OCI-LY7 (cell line): ENCODE measurements around the gene CDKN1B.

Source experiments
- EZH2phosphoT487 ChIP-seq: fragments of 200-600 bp; sonication (generic); IDR thresholded peaks from 2 replicates; pipeline ENCODE4 v1.6.1; 2018; ENCODE audit warnings: low read depth, borderline replicate concordance, mild to moderate bottlenecking, mixed run types, antibody characterized with exemption, low read length, moderate library complexity, mixed read lengths
- TF ChIP-seq, protein P1 (sequence below): fragments of 200-600 bp; sonication (generic); conservative IDR thresholded peaks from 2 replicates; pipeline ENCODE4 v1.5.1; 2014; ENCODE audit warnings: mild to moderate bottlenecking, antibody characterized with exemption, low read length, moderate library complexity, mixed read lengths

DNA sequence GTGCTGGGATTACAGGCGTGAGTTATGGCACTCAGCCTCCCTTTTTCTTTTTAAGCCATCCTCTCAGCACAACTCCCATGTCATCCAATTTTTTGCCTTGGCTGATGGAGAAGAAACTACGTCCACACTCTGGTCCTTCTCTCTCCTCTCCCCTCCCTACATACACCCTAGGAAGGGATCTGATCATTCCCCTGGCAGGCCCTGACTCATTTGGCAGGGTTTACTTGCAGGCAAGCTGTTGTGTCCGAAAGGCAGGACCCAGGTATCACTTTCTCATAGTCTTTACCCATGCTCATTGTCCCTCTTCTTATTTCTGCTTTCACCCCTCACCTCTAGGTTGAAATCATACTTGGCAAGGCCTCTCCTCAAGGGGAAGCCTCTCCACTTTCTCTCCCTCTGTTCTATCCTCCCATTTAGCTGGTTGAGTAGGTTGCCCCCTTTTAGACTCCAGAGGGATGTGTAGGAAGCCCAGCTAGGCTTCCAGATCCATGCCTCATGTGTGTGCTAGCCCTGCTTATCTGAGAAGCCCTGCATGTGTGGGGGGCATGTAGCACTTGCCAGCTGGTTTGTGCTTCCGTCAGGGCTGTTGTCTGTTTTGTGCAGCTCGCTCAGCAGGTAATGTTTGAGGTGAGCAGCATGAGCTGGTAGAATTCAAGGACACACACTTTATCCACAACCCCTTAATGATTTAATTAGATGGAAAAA is 36.0 kb upstream of the CDKN1B start:
- TF ChIP-seq, protein P1, sequence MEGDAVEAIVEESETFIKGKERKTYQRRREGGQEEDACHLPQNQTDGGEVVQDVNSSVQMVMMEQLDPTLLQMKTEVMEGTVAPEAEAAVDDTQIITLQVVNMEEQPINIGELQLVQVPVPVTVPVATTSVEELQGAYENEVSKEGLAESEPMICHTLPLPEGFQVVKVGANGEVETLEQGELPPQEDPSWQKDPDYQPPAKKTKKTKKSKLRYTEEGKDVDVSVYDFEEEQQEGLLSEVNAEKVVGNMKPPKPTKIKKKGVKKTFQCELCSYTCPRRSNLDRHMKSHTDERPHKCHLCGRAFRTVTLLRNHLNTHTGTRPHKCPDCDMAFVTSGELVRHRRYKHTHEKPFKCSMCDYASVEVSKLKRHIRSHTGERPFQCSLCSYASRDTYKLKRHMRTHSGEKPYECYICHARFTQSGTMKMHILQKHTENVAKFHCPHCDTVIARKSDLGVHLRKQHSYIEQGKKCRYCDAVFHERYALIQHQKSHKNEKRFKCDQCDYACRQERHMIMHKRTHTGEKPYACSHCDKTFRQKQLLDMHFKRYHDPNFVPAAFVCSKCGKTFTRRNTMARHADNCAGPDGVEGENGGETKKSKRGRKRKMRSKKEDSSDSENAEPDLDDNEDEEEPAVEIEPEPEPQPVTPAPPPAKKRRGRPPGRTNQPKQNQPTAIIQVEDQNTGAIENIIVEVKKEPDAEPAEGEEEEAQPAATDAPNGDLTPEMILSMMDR: no peak
- TF ChIP-seq EZH2phosphoT487: no peak
